ENCODE results near the gene TARS3.
"Not testable (repeated sequence)": the region's sequence is repeated elsewhere in the genome, so short reads cannot be mapped to it uniquely, and the experiment has no call there.

Gene TARS3

GRCh38 chr15:101652786-101653430 lies 71.4 kb downstream of the TARS3 start:
- FAIRE-seq, result no peak

- FAIRE-seq, result no peak
Measured at GRCh38 chr15:101652098-101652785, 72.0 kb downstream of the TARS3 start, which contains the start of gene TM2D3. Gene TM2D3 (minus strand): TSS chr15:101652381. CDS start chr15:101652361, 20 bp downstream.

GRCh38 chr15:101651554-101652097 lies 72.6 kb downstream of the TARS3 start:
- no peak for FAIRE-seq

GRCh38 chr15:101650145-101650544 lies 74.1 kb downstream of the TARS3 start:
- FAIRE-seq, result no peak

GRCh38 chr15:101648356-101648755 lies 75.9 kb downstream of the TARS3 start:
- FAIRE-seq, result no peak

GRCh38 chr15:101647251-101647650 lies 77.0 kb downstream of the TARS3 start:
- FAIRE-seq, result no peak

GRCh38 chr15:101646672-101647071 lies 77.6 kb downstream of the TARS3 start:
- FAIRE-seq, result no peak

GRCh38 chr15:101642361-101642760 lies 81.9 kb downstream of the TARS3 start:
- FAIRE-seq, result no peak

- peak; percentile 36 for FAIRE-seq
Measured at GRCh38 chr15:101641894-101642293, 82.4 kb downstream of the TARS3 start.

- peak; percentile 98 for FAIRE-seq
Measured at GRCh38 chr15:101641129-101641764, 83.0 kb downstream of the TARS3 start.

GRCh38 chr15:101639667-101640066 lies 84.6 kb downstream of the TARS3 start:
- no peak for FAIRE-seq

GRCh38 chr15:101637919-101638318 lies 86.4 kb downstream of the TARS3 start:
- FAIRE-seq, result no peak

- no peak for FAIRE-seq
Measured at GRCh38 chr15:101637516-101637915, 86.8 kb downstream of the TARS3 start.

GRCh38 chr15:101637038-101637437 lies 87.2 kb downstream of the TARS3 start:
- no peak for FAIRE-seq

GRCh38 chr15:101635944-101636727 lies 88.1 kb downstream of the TARS3 start:
- FAIRE-seq, result no peak

GRCh38 chr15:101633356-101633755 lies 90.9 kb downstream of the TARS3 start:
- no peak for FAIRE-seq

- FAIRE-seq, result not testable (repeated sequence)
Measured at GRCh38 chr15:101626729-101627128, 97.5 kb downstream of the TARS3 start.

- no peak for FAIRE-seq
Measured at GRCh38 chr15:101625980-101626379, 98.3 kb downstream of the TARS3 start.

GRCh38 chr15:101625184-101625583 lies 99.1 kb downstream of the TARS3 start:
- FAIRE-seq, result no peak

GRCh38 chr15:101623367-101624304 lies 100.6 kb downstream of the TARS3 start:
- FAIRE-seq, result no peak

GRCh38 chr15:101621961-101622360 lies 102.3 kb downstream of the TARS3 start:
- no peak for FAIRE-seq

- no peak for FAIRE-seq
Measured at GRCh38 chr15:101620671-101621070, 103.6 kb downstream of the TARS3 start.
